Measurements from ENCODE around the gene POU2AF3.

- TF ChIP-seq CTCF (IDR thresholded peaks at IDR 0.05) (no peak), POLR2A (IDR thresholded peaks at IDR 0.05) (no peak)
These were observed 6.6 kb upstream of the POU2AF3 start for GRCh38 chr11:111291764-111292163.
